IPS-NIHi11 (cell line): ENCODE data around the gene SRPK2.

Experiments
- DNase-seq: peaks from one replicate; pipeline ENCODE4 v3.0.0; 2012; ENCODE audit warnings: mixed read lengths, low spot score

SRPK2 gene

DNA sequence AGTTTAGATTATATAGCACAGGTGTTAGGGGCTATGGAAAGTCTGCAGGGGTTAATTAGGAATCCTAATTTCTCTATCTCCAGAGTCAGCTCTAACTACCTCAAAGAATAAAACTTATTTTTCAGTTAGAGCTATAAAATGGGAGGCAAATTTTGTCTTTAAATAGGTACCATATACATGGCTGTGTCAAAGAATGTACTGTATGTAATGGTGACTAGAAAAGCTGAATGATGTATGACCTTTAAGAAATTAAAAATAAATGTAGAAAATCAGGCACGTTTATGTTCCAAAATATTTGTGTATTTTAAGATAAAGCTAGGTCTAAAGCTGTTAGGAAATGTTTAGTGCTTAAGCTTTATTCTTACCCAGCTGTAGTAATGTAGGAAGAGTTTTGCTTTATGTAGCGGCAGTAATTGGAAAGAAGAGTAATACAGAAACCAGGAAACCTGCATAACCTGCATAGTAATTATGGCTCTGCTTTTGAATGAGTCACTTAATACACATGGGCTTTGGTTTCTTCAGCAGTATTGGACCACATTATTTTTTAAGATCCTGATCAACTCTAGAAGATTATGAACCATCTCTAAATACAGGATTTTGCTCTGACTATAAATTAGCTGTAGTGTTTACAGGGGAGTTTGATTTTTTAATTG lies 289.7 kb downstream of the SRPK2 start:
- DNase-seq = no peak

DNA sequence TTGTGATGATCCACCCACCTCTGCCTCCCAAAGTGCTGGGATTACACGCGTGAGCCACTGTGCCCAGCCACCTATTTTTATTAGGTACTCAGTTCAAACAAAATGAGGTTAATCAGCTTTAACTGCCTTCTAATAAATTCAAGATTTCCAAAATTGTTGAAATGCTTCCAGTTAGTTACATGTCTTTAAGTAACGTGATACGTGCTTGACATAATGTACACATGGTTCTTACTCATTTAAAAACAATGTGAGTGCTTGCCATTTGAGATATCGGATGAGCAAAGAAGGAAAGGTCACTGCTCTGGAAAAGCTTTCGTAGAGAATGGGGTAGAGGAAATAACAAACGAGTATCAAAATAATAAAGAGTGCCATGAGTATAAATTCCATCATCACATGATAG lies 291.1 kb downstream of the SRPK2 start:
- no peak for DNase-seq

DNA sequence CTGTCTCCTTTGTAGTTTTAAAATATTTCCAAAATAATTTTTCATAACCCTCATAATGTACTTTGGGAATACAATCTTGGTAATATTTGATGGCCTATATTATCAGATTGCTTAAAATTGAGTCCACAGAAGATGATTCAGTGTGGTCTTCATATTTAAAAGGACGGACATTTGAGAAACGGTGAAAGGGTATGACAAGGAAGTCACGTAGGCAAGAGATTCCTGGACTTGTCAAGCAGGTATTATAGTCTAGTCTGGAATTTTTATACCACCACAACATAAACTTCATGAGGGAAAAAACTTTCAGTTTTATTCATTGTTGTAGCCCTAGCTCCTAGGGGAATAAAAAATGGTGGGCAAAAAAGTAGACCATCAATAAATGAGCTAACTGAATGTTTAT lies 292.4 kb downstream of the SRPK2 start:
- no peak for DNase-seq

DNA sequence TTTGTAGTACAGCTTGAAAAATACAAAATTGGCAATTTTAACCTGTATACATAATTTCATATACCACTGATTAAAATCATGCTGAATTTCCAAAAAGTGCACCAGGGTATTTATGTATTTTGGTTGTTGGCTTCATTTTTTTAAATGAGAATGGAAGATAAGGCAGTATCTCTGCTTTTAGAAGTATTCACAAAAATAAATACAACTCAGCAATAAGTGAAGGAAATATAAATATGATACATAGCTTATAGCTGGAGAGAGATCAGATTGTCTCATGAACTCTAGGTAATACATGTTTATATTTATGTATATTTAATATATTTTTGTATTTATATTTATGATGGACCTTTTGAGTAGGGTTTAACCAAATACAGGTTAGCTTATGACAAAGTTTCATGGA lies 293.8 kb downstream of the SRPK2 start:
- no peak for DNase-seq

DNA sequence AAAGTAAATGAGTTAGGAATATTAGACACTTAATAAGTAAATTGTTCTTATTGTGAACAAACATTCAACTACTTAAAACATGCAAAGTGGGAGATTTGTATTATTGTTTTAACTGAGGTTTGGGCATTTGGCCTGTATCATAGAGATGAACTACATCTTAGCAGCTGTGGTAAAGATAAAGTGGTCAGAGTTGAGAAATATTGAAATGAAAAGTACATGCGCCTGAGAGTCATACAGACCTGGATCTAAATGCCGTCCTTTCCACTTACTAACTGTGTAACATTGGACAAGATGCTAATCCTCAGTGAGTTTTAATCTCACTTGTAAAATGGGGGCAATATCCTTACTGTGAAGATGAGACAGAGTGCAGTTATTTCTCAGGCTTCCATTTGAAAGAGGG lies 300.3 kb downstream of the SRPK2 start:
- DNase-seq = no peak

DNA sequence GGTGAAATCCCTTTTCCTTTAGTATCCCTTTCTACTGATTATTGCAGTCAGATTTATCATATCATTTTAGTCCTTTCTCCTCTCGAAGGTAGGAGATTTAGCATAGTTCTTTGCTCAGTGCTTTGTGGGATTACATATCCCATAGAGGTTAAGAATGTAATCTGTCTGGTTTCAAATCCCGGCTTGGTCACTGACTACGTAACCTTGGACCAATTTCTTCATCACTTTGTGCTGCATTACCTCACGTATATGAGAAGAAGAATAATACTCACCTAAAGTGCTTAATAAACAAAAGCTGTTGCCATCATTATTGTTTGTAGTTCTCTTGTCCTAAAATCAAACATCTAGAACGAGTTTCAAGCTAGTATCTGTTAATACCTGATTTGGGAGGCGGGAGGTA lies 300.7 kb downstream of the SRPK2 start:
- DNase-seq = no peak

DNA sequence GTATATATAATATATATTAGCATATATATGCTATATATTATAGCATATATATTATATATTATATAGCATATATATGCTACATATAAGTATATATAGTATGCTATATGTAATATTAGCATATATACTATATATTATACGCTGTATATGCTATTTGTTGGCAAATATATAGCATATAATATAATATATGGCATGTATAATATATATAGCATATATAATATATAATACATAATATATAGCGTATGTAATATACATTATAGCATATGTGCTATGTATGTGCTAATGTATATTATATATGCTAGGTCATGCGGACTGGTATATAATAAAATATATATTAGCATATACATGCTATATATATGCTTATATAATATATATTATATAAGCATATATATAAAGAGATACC lies 301.9 kb downstream of the SRPK2 start:
- no peak for DNase-seq

DNA sequence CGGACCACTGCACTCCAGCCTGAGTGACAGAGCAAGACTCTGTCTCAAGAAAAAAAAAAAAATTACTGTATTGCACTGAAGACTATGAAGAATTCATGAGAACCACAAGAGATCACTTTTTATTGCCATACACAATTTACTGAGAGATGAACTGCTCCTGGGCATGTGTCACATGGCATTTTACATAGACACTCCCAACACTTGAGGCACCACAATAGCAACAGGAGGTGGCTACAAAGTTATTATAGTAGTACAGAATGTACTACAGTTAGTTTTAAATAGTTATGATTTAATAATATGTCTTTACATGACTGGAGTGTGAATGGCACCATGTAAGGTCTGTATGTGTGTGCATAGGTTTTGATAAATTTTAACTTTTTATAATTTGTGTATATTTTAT lies 304.1 kb downstream of the SRPK2 start:
- DNase-seq = no peak

DNA sequence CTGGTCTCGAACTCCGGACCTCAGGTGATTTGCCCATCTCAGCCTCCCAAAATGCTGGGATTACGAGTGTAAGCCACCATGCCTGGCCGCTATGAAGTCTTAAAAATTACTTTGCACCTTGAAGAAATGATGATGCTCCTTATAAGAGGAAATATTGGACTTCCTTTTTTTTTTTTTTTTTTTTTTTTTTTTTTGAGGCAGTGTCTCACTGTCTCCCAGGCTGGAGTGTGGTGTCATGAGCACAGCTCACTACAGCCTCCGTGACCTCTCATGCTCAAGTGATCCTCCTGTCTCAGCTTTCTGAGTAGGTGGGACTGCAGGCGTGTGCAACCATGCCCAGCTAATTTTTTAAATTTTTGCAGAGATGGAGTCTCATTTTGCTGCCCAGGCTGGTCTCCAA lies 309.4 kb downstream of the SRPK2 start:
- no peak for DNase-seq

DNA sequence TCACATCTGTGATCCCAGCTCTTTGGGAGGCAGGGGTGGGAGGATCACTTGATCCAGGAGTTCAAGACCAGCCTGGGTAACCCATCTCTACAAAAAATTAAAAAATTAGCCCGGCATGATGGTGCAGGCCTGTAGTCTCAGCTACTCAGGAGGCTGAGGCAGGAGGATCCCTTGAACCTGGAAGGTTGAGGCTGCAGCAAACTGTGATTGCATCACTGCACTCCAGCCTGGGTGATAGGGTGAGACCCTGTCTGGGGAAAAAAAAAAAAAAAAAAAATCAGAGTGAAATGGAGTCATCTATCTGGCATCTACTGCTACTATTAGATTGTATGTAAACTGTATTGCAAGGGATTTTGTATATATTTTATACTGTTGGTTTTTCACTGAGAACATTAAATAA lies 315.6 kb downstream of the SRPK2 start:
- DNase-seq = no peak

DNA sequence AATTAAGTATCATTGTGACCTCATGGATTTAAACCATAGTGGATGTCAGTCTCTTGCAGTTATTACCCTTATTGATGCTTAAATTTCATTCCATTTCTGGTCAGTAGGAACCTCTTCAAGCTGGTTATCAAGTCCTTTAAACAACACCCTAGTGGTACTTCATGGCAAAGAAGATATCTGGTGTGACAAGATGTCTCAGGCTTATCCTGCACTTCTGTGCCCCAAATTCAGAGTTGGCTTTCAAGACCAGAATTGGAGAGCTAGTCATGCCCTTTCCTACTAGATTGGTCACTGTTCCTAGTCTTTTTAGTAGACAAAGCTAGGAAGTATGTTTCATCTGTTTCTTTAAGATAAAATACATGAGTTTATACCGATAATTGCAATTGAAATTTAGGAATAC lies 319.8 kb downstream of the SRPK2 start:
- DNase-seq = no peak

DNA sequence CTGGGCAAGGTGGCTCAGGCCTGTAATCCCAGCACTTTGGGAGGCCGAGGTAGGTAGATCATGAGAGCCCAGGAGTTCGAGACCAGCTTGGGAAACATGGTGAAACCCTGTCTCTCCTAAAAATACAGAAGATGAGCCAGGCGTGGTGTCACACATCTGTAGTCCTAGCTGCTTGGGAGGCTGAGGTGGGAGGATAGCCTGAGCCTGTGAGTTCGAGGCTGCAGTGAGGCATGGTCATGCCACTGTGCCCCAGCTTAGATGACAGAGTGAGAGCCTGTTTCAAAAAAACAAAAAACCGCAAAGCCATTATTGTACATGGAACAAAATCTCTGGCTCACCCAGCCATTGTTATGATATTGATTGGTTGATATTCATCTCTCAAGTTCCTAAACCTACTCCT lies 321.0 kb downstream of the SRPK2 start:
- DNase-seq = no peak
